ENCODE measurements around the gene PREX1. TPM values are rescaled to one million over a fixed set of nuclear protein-coding genes. Genes with fewer than 3 reads are reported as not detected.
"Not testable (repeated sequence)": the region's sequence is repeated elsewhere in the genome, so short reads cannot be mapped to it uniquely, and the experiment has no call there.

PREX1 gene
- total RNA-seq, 1 experiment from 2014 or later, result 36.0 TPM

GRCh38 chr20:48851579-48851978, 23.8 kb upstream of the PREX1 start:
- H3K36me3 ChIP-seq (replicated peaks; ENCODE audit: control insufficient read depth, insufficient read depth, low read length), result no peaks in the 10 kb centered on the region
- H3K27me3 ChIP-seq (ENCODE audit: control insufficient read depth, insufficient read depth, low read length), result no peaks in the 10 kb centered on the region
- H3K4me3 ChIP-seq (ENCODE audit: insufficient read depth, low read depth, low read length), result no peak overlapping the region
- DNase-seq, result no peak

- no peak for DNase-seq
- Histone ChIP-seq H3K36me3 (replicated peaks; ENCODE audit: control insufficient read depth, insufficient read depth, low read length) (no peaks in the 10 kb centered on the region), H3K4me3 (ENCODE audit: insufficient read depth, low read depth, low read length) (no peak overlapping the region), H3K27me3 (ENCODE audit: control insufficient read depth, insufficient read depth, low read length) (no peaks in the 10 kb centered on the region)
These were observed 23.1 kb upstream of the PREX1 start for GRCh38 chr20:48850977-48851299.

- H3K4me3 ChIP-seq (ENCODE audit: insufficient read depth, low read depth, low read length), result no peak overlapping the region
- H3K36me3 ChIP-seq (replicated peaks; ENCODE audit: control insufficient read depth, insufficient read depth, low read length), result no peaks in the 10 kb centered on the region
- DNase-seq, result no peak
- H3K27me3 ChIP-seq (ENCODE audit: control insufficient read depth, insufficient read depth, low read length), result no peaks in the 10 kb centered on the region
These were observed 22.6 kb upstream of the PREX1 start for GRCh38 chr20:48850257-48850976.

GRCh38 chr20:48849779-48850178, 22.0 kb upstream of the PREX1 start:
- H3K36me3 ChIP-seq (replicated peaks; ENCODE audit: control insufficient read depth, insufficient read depth, low read length), result no peaks in the 10 kb centered on the region
- H3K27me3 ChIP-seq (ENCODE audit: control insufficient read depth, insufficient read depth, low read length), result no peaks in the 10 kb centered on the region
- no peak overlapping the region for H3K4me3 ChIP-seq (ENCODE audit: insufficient read depth, low read depth, low read length)
- no peak for DNase-seq

GRCh38 chr20:48849299-48849698, 21.5 kb upstream of the PREX1 start:
- no peaks in the 10 kb centered on the region for H3K27me3 ChIP-seq (ENCODE audit: control insufficient read depth, insufficient read depth, low read length)
- DNase-seq, result no peak
- no peak overlapping the region for H3K4me3 ChIP-seq (ENCODE audit: insufficient read depth, low read depth, low read length)
- no peaks in the 10 kb centered on the region for H3K36me3 ChIP-seq (replicated peaks; ENCODE audit: control insufficient read depth, insufficient read depth, low read length)

- DNase-seq, result no peak
- no peaks in the 10 kb centered on the region for H3K27me3 ChIP-seq (ENCODE audit: control insufficient read depth, insufficient read depth, low read length)
These were observed 19.9 kb upstream of the PREX1 start for GRCh38 chr20:48847498-48848205.

GRCh38 chr20:48846516-48847492, 19.0 kb upstream of the PREX1 start:
- peak; percentile 66 for DNase-seq
- Histone ChIP-seq H3K4me3 (ENCODE audit: insufficient read depth, low read depth, low read length) (no peak overlapping the region), H3K36me3 (replicated peaks; ENCODE audit: control insufficient read depth, insufficient read depth, low read length) (no peaks in the 10 kb centered on the region), H3K27me3 (ENCODE audit: control insufficient read depth, insufficient read depth, low read length) (no peaks in the 10 kb centered on the region)

More at GRCh38 chr20:48847498-48848205, 19.9 kb upstream of the PREX1 start:
- Histone ChIP-seq H3K4me3 (ENCODE audit: insufficient read depth, low read depth, low read length) (no peak overlapping the region), H3K36me3 (replicated peaks; ENCODE audit: control insufficient read depth, insufficient read depth, low read length) (no peaks in the 10 kb centered on the region)

- Histone ChIP-seq H3K4me3 (ENCODE audit: insufficient read depth, low read depth, low read length) (no peak overlapping the region), H3K27me3 (ENCODE audit: control insufficient read depth, insufficient read depth, low read length) (no peaks in the 10 kb centered on the region), H3K36me3 (replicated peaks; ENCODE audit: control insufficient read depth, insufficient read depth, low read length) (no peaks in the 10 kb centered on the region)
- no peak for DNase-seq
These were observed 18.0 kb upstream of the PREX1 start for GRCh38 chr20:48845721-48846306.

- Histone ChIP-seq H3K27me3 (ENCODE audit: control insufficient read depth, insufficient read depth, low read length) (no peaks in the 10 kb centered on the region), H3K4me3 (ENCODE audit: insufficient read depth, low read depth, low read length) (no peak overlapping the region), H3K36me3 (replicated peaks; ENCODE audit: control insufficient read depth, insufficient read depth, low read length) (no peaks in the 10 kb centered on the region)
- DNase-seq, result no peak
These were observed 17.2 kb upstream of the PREX1 start for GRCh38 chr20:48844996-48845395.

- not testable (repeated sequence) for DNase-seq; H3K4me3 ChIP-seq (ENCODE audit: insufficient read depth, low read depth, low read length); H3K27me3 ChIP-seq (ENCODE audit: control insufficient read depth, insufficient read depth, low read length); H3K36me3 ChIP-seq (replicated peaks; ENCODE audit: control insufficient read depth, insufficient read depth, low read length)
These were observed 16.1 kb upstream of the PREX1 start for GRCh38 chr20:48843896-48844295.

GRCh38 chr20:48843057-48843806, 15.4 kb upstream of the PREX1 start:
- Histone ChIP-seq H3K4me3 (ENCODE audit: insufficient read depth, low read depth, low read length) (no peak overlapping the region), H3K27me3 (ENCODE audit: control insufficient read depth, insufficient read depth, low read length) (no peaks in the 10 kb centered on the region), H3K36me3 (replicated peaks; ENCODE audit: control insufficient read depth, insufficient read depth, low read length) (no peaks in the 10 kb centered on the region)
- no peak for DNase-seq

- no peak overlapping the region for H3K4me3 ChIP-seq (ENCODE audit: insufficient read depth, low read depth, low read length)
- no peak for DNase-seq
- no peaks in the 10 kb centered on the region for H3K36me3 ChIP-seq (replicated peaks; ENCODE audit: control insufficient read depth, insufficient read depth, low read length)
- H3K27me3 ChIP-seq (ENCODE audit: control insufficient read depth, insufficient read depth, low read length), result no peaks in the 10 kb centered on the region
These were observed 14.2 kb upstream of the PREX1 start for GRCh38 chr20:48841875-48842529.

GRCh38 chr20:48841196-48841874, 13.5 kb upstream of the PREX1 start:
- Histone ChIP-seq H3K27me3 (ENCODE audit: control insufficient read depth, insufficient read depth, low read length) (no peaks in the 10 kb centered on the region), H3K4me3 (ENCODE audit: insufficient read depth, low read depth, low read length) (no peak overlapping the region), H3K36me3 (replicated peaks; ENCODE audit: control insufficient read depth, insufficient read depth, low read length) (no peaks in the 10 kb centered on the region)
- no peak for DNase-seq

All from H7 (cell line).